MM.1S (cell line): ENCODE measurements around the gene PLCH2.

ENCODE experiments used
- DNase-seq: peaks from one replicate; pipeline ENCODE4 v3.0.0-alpha.2; 2015
- H2AFZ ChIP-seq: fragments of 300-600 bp; sonication (generic); 2 replicates; pipeline ENCODE4 v1.6.0; 2016; ENCODE audit warnings: antibody characterized with exemption, low read length
- H3F3A ChIP-seq: fragments of 300-600 bp; sonication (generic); 2 replicates; pipeline ENCODE4 v1.6.1; 2016; ENCODE audit warnings: mild to moderate bottlenecking, antibody characterized with exemption, low read length, moderate library complexity, mixed read lengths; ENCODE audit not compliant: insufficient read depth
- H3K27ac ChIP-seq: fragments of 300-600 bp; sonication (generic); 2 replicates; pipeline ENCODE4 v1.5.1; 2016; ENCODE audit warnings: mild to moderate bottlenecking, low read length
- H3K27me3 ChIP-seq: fragments of 300-600 bp; sonication (generic); replicated peaks from 2 replicates; pipeline ENCODE4 v1.6.0; 2016; ENCODE audit warnings: low read length; ENCODE audit not compliant: insufficient read depth
- H3K36me3 ChIP-seq: fragments of 300-600 bp; sonication (generic); replicated peaks from 2 replicates; pipeline ENCODE4 v1.6.1; 2016; ENCODE audit warnings: mild to moderate bottlenecking, low read length, mixed read lengths; ENCODE audit not compliant: insufficient read depth
- H3K4me1 ChIP-seq: fragments of 300-600 bp; sonication (generic); 2 replicates; pipeline ENCODE4 v1.6.1; 2016; ENCODE audit warnings: low read length, mixed read lengths
- H3K4me2 ChIP-seq: fragments of 300-600 bp; sonication (generic); 2 replicates; pipeline ENCODE4 v1.6.0; 2016; ENCODE audit warnings: low read depth, low read length
- H3K4me3 ChIP-seq: fragments of 300-600 bp; sonication (generic); 2 replicates; pipeline ENCODE4 v1.5.1; 2016; ENCODE audit warnings: low read length, mixed read lengths
- H3K79me2 ChIP-seq: fragments of 300-600 bp; sonication (generic); 2 replicates; pipeline ENCODE4 v1.6.1; 2016; ENCODE audit warnings: mixed run types, low read length, mixed read lengths
- H3K9ac ChIP-seq: fragments of 300-600 bp; sonication (generic); 2 replicates; pipeline ENCODE4 v1.6.1; 2016; ENCODE audit warnings: low read length, mixed read lengths
- H3K9me2 ChIP-seq: fragments of 300-600 bp; sonication (generic); replicated peaks from 2 replicates; pipeline ENCODE4 v1.6.1; 2016; ENCODE audit warnings: mild to moderate bottlenecking, low read length, mixed read lengths; ENCODE audit not compliant: insufficient read depth
- H3K9me3 ChIP-seq: fragments of 300-600 bp; sonication (generic); replicated peaks from 2 replicates; pipeline ENCODE4 v1.6.1; 2016; ENCODE audit warnings: mild to moderate bottlenecking, low read length, mixed read lengths; ENCODE audit not compliant: insufficient read depth
- H4K20me1 ChIP-seq: fragments of 300-600 bp; sonication (generic); 2 replicates; pipeline ENCODE4 v1.6.1; 2016; ENCODE audit warnings: mild to moderate bottlenecking, low read length, moderate library complexity, mixed read lengths; ENCODE audit not compliant: insufficient read depth
- CTCF ChIP-seq: fragments of 300-600 bp; sonication (generic); IDR thresholded peaks from 2 replicates; pipeline ENCODE4 v1.5.1; 2016; ENCODE audit warnings: antibody characterized with exemption, low read length, mixed read lengths
- EZH2 ChIP-seq: fragments of 300-600 bp; sonication (generic); optimal IDR thresholded peaks from 2 replicates; pipeline ENCODE3; 2017; ENCODE audit warnings: low read depth, mild to moderate bottlenecking, antibody characterized with exemption, low read length, mixed read lengths
- EZH2phosphoT487 ChIP-seq: fragments of 300-600 bp; sonication (generic); IDR thresholded peaks from 2 replicates; pipeline ENCODE4 v1.6.1; 2018; ENCODE audit warnings: antibody characterized with exemption, low read length

The PLCH2 gene

GRCh38 chr1:2528016-2528415 lies 51.9 kb downstream of the PLCH2 start:
- DNase-seq: no peak
- H3K79me2 ChIP-seq: peaks cover 30% of the 10 kb centered on the region
- no peak overlapping the region for H2AFZ ChIP-seq
- H3K9me3 ChIP-seq: no peaks in the 10 kb centered on the region
- H3F3A ChIP-seq: no peaks in the 10 kb centered on the region
- peaks cover 13% of the 10 kb centered on the region for H3K4me1 ChIP-seq
- no peak overlapping the region for H3K9ac ChIP-seq
- no peak overlapping the region for H3K4me2 ChIP-seq
- no peaks in the 10 kb centered on the region for H3K9me2 ChIP-seq
- peaks cover 14% of the 10 kb centered on the region; the same call in 1 of the 2 replicates for H4K20me1 ChIP-seq
- H3K4me3 ChIP-seq: no peak overlapping the region
- no peak overlapping the region for H3K27ac ChIP-seq
- TF ChIP-seq EZH2: no peak
- TF ChIP-seq EZH2phosphoT487: no peak
- no peak for TF ChIP-seq CTCF
- H3K36me3 ChIP-seq: no peaks in the 10 kb centered on the region
- peaks cover 56% of the 10 kb centered on the region for H3K27me3 ChIP-seq

GRCh38 chr1:2528611-2528965 lies 52.5 kb downstream of the PLCH2 start:
- Histone ChIP-seq H4K20me1 (peaks cover 10% of the 10 kb centered on the region; the same call in 1 of the 2 replicates), H3F3A (no peaks in the 10 kb centered on the region), H3K27ac (no peak overlapping the region), H3K27me3 (peaks cover 62% of the 10 kb centered on the region), H3K36me3 (no peaks in the 10 kb centered on the region), H3K4me3 (no peak overlapping the region), H2AFZ (no peak overlapping the region), H3K4me1 (peaks cover 13% of the 10 kb centered on the region), H3K79me2 (peaks cover 24% of the 10 kb centered on the region), H3K9ac (no peak overlapping the region), H3K4me2 (no peak overlapping the region), H3K9me2 (no peaks in the 10 kb centered on the region), H3K9me3 (no peaks in the 10 kb centered on the region)
- no peak for DNase-seq
- TF ChIP-seq CTCF (no peak), EZH2 (no peak), EZH2phosphoT487 (no peak)

GRCh38 chr1:2528966-2529783 lies 53.1 kb downstream of the PLCH2 start:
- H3K4me1 ChIP-seq: peaks cover 13% of the 10 kb centered on the region
- H3K9me3 ChIP-seq: no peaks in the 10 kb centered on the region
- H3K4me3 ChIP-seq: no peak overlapping the region
- no peak overlapping the region for H3K9ac ChIP-seq
- peaks cover 68% of the 10 kb centered on the region for H3K27me3 ChIP-seq
- H3K27ac ChIP-seq: no peak overlapping the region
- no peaks in the 10 kb centered on the region for H3K36me3 ChIP-seq
- H4K20me1 ChIP-seq: 0 out of 2 replicates have a peak, but pooled peaks cover 4% of the 10 kb centered on the region
- no peak overlapping the region for H2AFZ ChIP-seq
- H3F3A ChIP-seq: no peaks in the 10 kb centered on the region
- DNase-seq: no peak
- H3K9me2 ChIP-seq: no peaks in the 10 kb centered on the region
- no peak overlapping the region; the same call in 1 of the 2 replicates for H3K4me2 ChIP-seq
- TF ChIP-seq CTCF (no peak), EZH2 (peak; percentile 92), EZH2phosphoT487 (no peak)
- peaks cover 18% of the 10 kb centered on the region for H3K79me2 ChIP-seq
